ENCODE data around the gene PDCD7.
"Not testable (repeated sequence)": the region's sequence is repeated elsewhere in the genome, so short reads cannot be mapped to it uniquely, and the experiment has no call there.

PDCD7 gene

GRCh38 chr15:65133548-65134200, at the start of gene PDCD7:
Gene PDCD7 (minus strand): TSS chr15:65133808. CDS start chr15:65133781, 27 bp downstream.
- peak; percentile 94 for DNase-seq (ENCODE audit: low spot score)

GRCh38 chr15:65182538-65182937, 48.9 kb upstream of the PDCD7 start:
- no peak for DNase-seq (ENCODE audit: low spot score)

- not testable (repeated sequence) for DNase-seq (ENCODE audit: low spot score)
Observed at GRCh38 chr15:65181582-65182353, 48.2 kb upstream of the PDCD7 start.

- no peak for DNase-seq (ENCODE audit: low spot score)
Observed at GRCh38 chr15:65180167-65180566, 46.6 kb upstream of the PDCD7 start.

- no peak for DNase-seq (ENCODE audit: low spot score)
Observed at GRCh38 chr15:65177901-65178300, 44.3 kb upstream of the PDCD7 start.

GRCh38 chr15:65176056-65176455, 42.4 kb upstream of the PDCD7 start:
- no peak for DNase-seq (ENCODE audit: low spot score)

GRCh38 chr15:65175511-65175910, 41.9 kb upstream of the PDCD7 start:
- no peak for DNase-seq (ENCODE audit: low spot score)

- no peak for DNase-seq (ENCODE audit: low spot score)
Observed at GRCh38 chr15:65174509-65174908, 40.9 kb upstream of the PDCD7 start.

- no peak for DNase-seq (ENCODE audit: low spot score)
Observed at GRCh38 chr15:65172531-65172930, 38.9 kb upstream of the PDCD7 start.

- no peak for DNase-seq (ENCODE audit: low spot score)
Observed at GRCh38 chr15:65171428-65171827, 37.8 kb upstream of the PDCD7 start.

GRCh38 chr15:65165875-65166274, 32.3 kb upstream of the PDCD7 start:
- DNase-seq (ENCODE audit: low spot score), result no peak

GRCh38 chr15:65164139-65164538, 30.5 kb upstream of the PDCD7 start:
- DNase-seq (ENCODE audit: low spot score), result no peak

- no peak for DNase-seq (ENCODE audit: low spot score)
Observed at GRCh38 chr15:65163041-65163440, 29.4 kb upstream of the PDCD7 start.

GRCh38 chr15:65156692-65157091, 23.1 kb upstream of the PDCD7 start:
- no peak for DNase-seq (ENCODE audit: low spot score)

GRCh38 chr15:65154720-65155119, 21.1 kb upstream of the PDCD7 start:
- DNase-seq (ENCODE audit: low spot score), result no peak

GRCh38 chr15:65147902-65148301, 14.3 kb upstream of the PDCD7 start:
- no peak for DNase-seq (ENCODE audit: low spot score)

- no peak for DNase-seq (ENCODE audit: low spot score)
Observed at GRCh38 chr15:65146438-65146837, 12.8 kb upstream of the PDCD7 start.

- not testable (repeated sequence) for DNase-seq (ENCODE audit: low spot score)
Observed at GRCh38 chr15:65138631-65139030, 5.0 kb upstream of the PDCD7 start.

- DNase-seq (ENCODE audit: low spot score), result not testable (repeated sequence)
Observed at GRCh38 chr15:65137893-65138292, 4.3 kb upstream of the PDCD7 start.

- not testable (repeated sequence) for DNase-seq (ENCODE audit: low spot score)
Observed at GRCh38 chr15:65137089-65137488, 3.5 kb upstream of the PDCD7 start.

GRCh38 chr15:65134538-65134937, 930 bp upstream of the PDCD7 start:
- no peak for DNase-seq (ENCODE audit: low spot score)

- DNase-seq (ENCODE audit: low spot score), result peak; percentile 86
Observed at GRCh38 chr15:65132878-65133547, 595 bp downstream of the PDCD7 start.

GRCh38 chr15:65130941-65131340, 2.7 kb downstream of the PDCD7 start:
- no peak for DNase-seq (ENCODE audit: low spot score)

All from AG08396 (cell line).